DOHH2 (cell line): ENCODE measurements around the gene TEX29.

ENCODE experiments used
- H3F3A ChIP-seq: fragments of 200-600 bp; sonication (generic), shearing (Covaris generic); 2 replicates; pipeline ENCODE4 v1.6.0; 2016; ENCODE audit warnings: antibody characterized with exemption, mild to moderate bottlenecking; ENCODE audit not compliant: control insufficient read depth, insufficient read depth
- H3K27ac ChIP-seq: fragments of 200-600 bp; sonication (generic); 2 replicates; pipeline ENCODE4 v1.5.1; 2014; ENCODE audit warnings: low read depth, mild to moderate bottlenecking, low read length, moderate library complexity
- H3K27me3 ChIP-seq: fragments of 200-600 bp; sonication (generic); 2 replicates; pipeline ENCODE4 v1.6.1; 2014; ENCODE audit warnings: mild to moderate bottlenecking, low read length, mixed read lengths; ENCODE audit not compliant: control insufficient read depth
- H3K36me3 ChIP-seq: fragments of 200-600 bp; sonication (generic); 2 replicates; pipeline ENCODE4 v1.6.1; 2014; ENCODE audit warnings: mild to moderate bottlenecking, low read length, moderate library complexity, mixed read lengths; ENCODE audit not compliant: control insufficient read depth
- H3K4me1 ChIP-seq: fragments of 200-600 bp; sonication (generic); 2 replicates; pipeline ENCODE4 v1.6.1; 2014; ENCODE audit warnings: mild to moderate bottlenecking, low read length, mixed read lengths; ENCODE audit not compliant: control insufficient read depth
- H3K4me2 ChIP-seq: fragments of 200-600 bp; sonication (generic); 2 replicates; pipeline ENCODE4 v1.6.0; 2014; ENCODE audit warnings: mild to moderate bottlenecking, low read length, moderate library complexity
- H3K4me3 ChIP-seq: fragments of 200-600 bp; sonication (generic); 2 replicates; pipeline ENCODE4 v1.5.1; 2014; ENCODE audit warnings: mild to moderate bottlenecking, low read length, mixed read lengths
- H3K79me2 ChIP-seq: fragments of 200-600 bp; sonication (generic); 2 replicates; pipeline ENCODE4 v1.6.1; 2014; ENCODE audit warnings: mild to moderate bottlenecking, low read length, mixed read lengths; ENCODE audit not compliant: control insufficient read depth
- H3K9me2 ChIP-seq: fragments of 200-600 bp; sonication (generic); replicated peaks from 2 replicates; pipeline ENCODE4 v1.6.1; 2014; ENCODE audit warnings: mild to moderate bottlenecking, low read length, mixed read lengths; ENCODE audit not compliant: control insufficient read depth
- H3K9me3 ChIP-seq: fragments of 200-600 bp; sonication (generic); 2 replicates; pipeline ENCODE4 v1.6.1; 2014; ENCODE audit warnings: antibody characterized with exemption, low read length, mixed read lengths; ENCODE audit not compliant: control insufficient read depth, insufficient read depth
- H4K20me1 ChIP-seq: fragments of 200-600 bp; sonication (generic); 2 replicates; pipeline ENCODE4 v1.6.0; 2014; ENCODE audit warnings: low read depth, mild to moderate bottlenecking, antibody characterized with exemption, low read length, moderate library complexity; ENCODE audit not compliant: control insufficient read depth, insufficient read depth
- CTCF ChIP-seq: fragments of 200-600 bp; sonication (generic); IDR thresholded peaks from one replicate; pipeline ENCODE4 v1.5.1; 2014; ENCODE audit warnings: antibody characterized with exemption, mild to moderate bottlenecking, low read depth, low read length; ENCODE audit not compliant: poor library complexity, severe bottlenecking
- EZH2phosphoT487 ChIP-seq: fragments of 200-600 bp; sonication (generic); IDR thresholded peaks from 2 replicates; pipeline ENCODE4 v1.6.1; 2017; ENCODE audit warnings: borderline replicate concordance, mild to moderate bottlenecking, antibody characterized with exemption, low read length, moderate library complexity, mixed read lengths

The TEX29 gene

DNA sequence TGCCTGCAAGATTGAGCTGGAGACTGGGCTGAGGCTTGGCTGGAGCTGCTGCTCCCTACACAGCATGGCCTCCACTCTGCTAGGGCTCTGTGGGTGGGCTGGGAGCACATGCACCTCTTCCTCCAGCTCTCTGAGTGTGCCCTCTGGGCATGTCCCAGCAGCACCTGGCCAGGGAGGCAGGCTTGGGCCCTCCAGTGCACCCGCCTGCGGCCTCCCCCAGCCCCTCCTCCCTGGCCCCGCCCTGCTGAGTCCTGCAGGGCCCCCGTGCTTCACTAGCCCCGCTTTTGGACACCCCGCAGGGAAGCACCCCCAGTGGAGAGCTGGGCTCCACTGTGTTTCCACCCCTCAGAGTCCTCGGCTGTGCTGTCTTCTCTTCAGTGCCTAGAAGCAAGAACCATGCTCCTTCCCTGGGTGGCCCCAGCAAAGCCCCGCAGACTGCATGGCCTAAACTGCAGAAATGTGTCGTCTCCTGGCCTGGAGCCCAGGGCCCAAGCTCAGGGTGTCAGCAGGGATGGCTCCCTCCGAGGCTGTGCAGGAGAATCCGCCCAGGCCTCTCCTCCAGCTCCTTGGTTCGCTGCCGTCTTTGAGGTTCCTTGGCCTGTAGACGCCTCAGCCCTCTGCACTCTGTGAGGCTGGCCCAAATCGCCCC is 5.0 kb upstream of the TEX29 start:
- Histone ChIP-seq H3K27ac (no peak overlapping the region), H3K4me1 (no peaks in the 10 kb centered on the region), H3F3A (no peaks in the 10 kb centered on the region), H3K79me2 (no peaks in the 10 kb centered on the region), H3K9me2 (no peaks in the 10 kb centered on the region), H3K36me3 (peaks cover 4% of the 10 kb centered on the region; the same call in 1 of the 2 replicates), H3K4me2 (no peak overlapping the region), H3K9me3 (no peaks in the 10 kb centered on the region), H4K20me1 (0 out of 2 replicates have a peak, but pooled peaks cover 2% of the 10 kb centered on the region), H3K4me3 (no peak overlapping the region), H3K27me3 (no peaks in the 10 kb centered on the region)
- no peak for TF ChIP-seq EZH2phosphoT487
- TF ChIP-seq CTCF, result no peak

DNA sequence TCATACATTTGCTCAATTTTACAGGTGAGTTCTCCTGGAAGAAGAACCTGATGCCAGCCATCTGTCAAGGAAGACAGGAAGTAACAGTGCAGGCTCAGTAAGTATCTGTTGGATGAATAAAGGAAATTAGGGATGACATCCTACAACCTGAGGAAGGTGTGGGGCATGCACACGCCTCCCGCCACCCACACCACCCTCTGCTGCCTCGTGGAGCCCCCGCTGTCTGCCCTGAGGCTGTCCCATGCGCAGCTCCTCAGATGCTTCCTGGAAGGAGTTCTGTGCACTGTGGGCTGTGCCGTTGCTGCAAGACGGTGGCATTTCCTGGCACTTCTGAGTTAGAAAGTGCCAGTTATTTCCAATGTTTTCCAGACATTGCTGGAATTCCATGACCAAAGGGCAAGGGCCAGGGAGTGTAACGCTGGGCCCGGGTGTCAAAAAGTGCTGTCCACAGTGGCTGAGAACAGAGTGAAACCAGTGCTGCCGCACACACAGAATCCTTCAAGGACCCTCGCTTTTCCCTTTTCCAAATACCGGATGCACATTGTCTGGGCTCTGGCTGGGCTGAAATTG is 4.2 kb upstream of the TEX29 start:
- H4K20me1 ChIP-seq, result no peaks in the 10 kb centered on the region
- H3K9me2 ChIP-seq, result no peaks in the 10 kb centered on the region
- H3K79me2 ChIP-seq, result no peaks in the 10 kb centered on the region
- TF ChIP-seq CTCF (no peak), EZH2phosphoT487 (no peak)
- H3K27ac ChIP-seq, result no peak overlapping the region
- no peaks in the 10 kb centered on the region for H3K27me3 ChIP-seq
- H3K4me3 ChIP-seq, result no peak overlapping the region
- H3K4me2 ChIP-seq, result no peak overlapping the region
- H3F3A ChIP-seq, result no peaks in the 10 kb centered on the region
- no peaks in the 10 kb centered on the region for H3K4me1 ChIP-seq
- H3K36me3 ChIP-seq, result peaks cover 4% of the 10 kb centered on the region; the same call in 1 of the 2 replicates
- H3K9me3 ChIP-seq, result no peaks in the 10 kb centered on the region

DNA sequence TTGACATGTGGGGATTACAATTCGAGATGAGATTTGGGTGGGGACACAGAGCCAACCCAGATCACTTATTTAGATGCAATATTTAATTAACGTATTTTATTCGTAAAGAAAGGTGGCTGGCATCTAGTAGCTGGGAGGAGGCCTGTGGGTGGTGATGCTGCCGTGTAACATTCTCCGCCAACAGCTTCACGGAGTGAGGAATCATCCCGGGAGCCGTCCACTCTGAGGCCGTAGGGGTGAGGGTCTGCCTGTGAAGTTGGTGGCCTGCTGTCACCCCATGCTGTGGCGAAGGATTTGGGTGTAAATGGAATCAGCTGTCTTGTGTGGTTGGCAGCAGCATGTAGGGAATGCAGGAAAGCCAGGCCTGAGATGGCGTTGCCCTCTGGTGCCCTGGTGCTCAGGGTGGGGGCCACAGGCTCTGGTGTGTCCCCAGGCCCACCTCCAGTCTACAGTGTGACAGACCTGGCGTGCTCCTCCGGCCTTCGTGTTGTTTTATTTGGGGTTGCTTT is 3.3 kb upstream of the TEX29 start:
- Histone ChIP-seq H3K79me2 (no peaks in the 10 kb centered on the region), H3K4me3 (no peak overlapping the region), H3K36me3 (peaks cover 4% of the 10 kb centered on the region; the same call in 1 of the 2 replicates), H3K9me2 (no peaks in the 10 kb centered on the region), H3K4me1 (no peaks in the 10 kb centered on the region), H3F3A (no peaks in the 10 kb centered on the region), H3K4me2 (no peak overlapping the region), H3K9me3 (no peaks in the 10 kb centered on the region), H4K20me1 (no peaks in the 10 kb centered on the region), H3K27ac (no peak overlapping the region), H3K27me3 (no peaks in the 10 kb centered on the region)
- TF ChIP-seq CTCF, result no peak
- no peak for TF ChIP-seq EZH2phosphoT487
